B cell (primary cell): Measurements from ENCODE around the gene LRRC10. TPM values are rescaled to one million over a fixed set of nuclear protein-coding genes. Genes with fewer than 3 reads are reported as not detected.

Source experiments
- ATAC-seq: fragments of 200-7000 bp; cut with Tn5 transposase; one replicate; pipeline ENCODE4 v1.10.0; 2021; ENCODE audit warnings: low read depth, mild to moderate bottlenecking, moderate number of reproducible peaks, moderate library complexity
- CTCF ChIA-PET: fragments of 350-600 bp; sonication (Branson Sonifier 250); formaldehyde crosslinking; loops from one replicate; lab custom pipeline; 2021; ENCODE audit warnings: antibody characterized with exemption, inconsistent platforms; lab: Charles Lee
- POLR2A ChIA-PET: fragments of 350-600 bp; sonication (Branson Sonifier 250); formaldehyde crosslinking; loops from one replicate; lab custom pipeline; 2021; ENCODE audit warnings: antibody characterized with exemption; lab: Charles Lee
- DNase-seq: peaks from one replicate; pipeline ENCODE4 v3.0.0; 2013
- H2AFZ ChIP-seq: 2 replicates; pipeline ENCODE4 v1.6.1; 2012; ENCODE audit warnings: mild to moderate bottlenecking, low read depth, low read length; ENCODE audit not compliant: insufficient read depth, poor library complexity, severe bottlenecking
- H3K27ac ChIP-seq, 2 donors: 1 replicate in 1 of 2; 2 replicates in 1 of 2; pipeline ENCODE4 v1.5.1; 2012 to 2013; ENCODE audit warnings: low read length in 2 of 2, mild to moderate bottlenecking in 2 of 2, moderate library complexity in 1 of 2
- H3K27me3 ChIP-seq, 4 experiments: fragments of 200-600 bp in 1 of 4; sonication (generic) in 1 of 4; replicated peaks in 1 of 4; 1 replicate in 2 of 4; 2 replicates in 2 of 4; pipeline versions ENCODE4 v1.6.1 to v1.7.0; 2013 to 2016; ENCODE audit warnings: low read length in 3 of 4, mild to moderate bottlenecking in 2 of 4, mixed read lengths in 1 of 4, moderate library complexity in 1 of 4; ENCODE audit not compliant: insufficient read depth in 4 of 4, control insufficient read depth in 3 of 4; ENCODE audit errors: control extremely low read depth in 1 of 4
- H3K36me3 ChIP-seq, 2 experiments: replicated peaks in 1 of 2; 1 replicate in 1 of 2; 2 replicates in 1 of 2; pipeline versions ENCODE4 v1.6.1 to v1.7.1; 2013; ENCODE audit warnings: low read length in 1 of 2; ENCODE audit not compliant: insufficient read depth in 2 of 2, control insufficient read depth in 1 of 2; ENCODE audit errors: control extremely low read depth in 1 of 2, extremely low read depth in 1 of 2
- H3K4me1 ChIP-seq, 2 donors: fragments of 200-600 bp in 1 of 2; sonication (generic) in 1 of 2; 1 replicate in 1 of 2; 2 replicates in 1 of 2; pipeline versions ENCODE4 v1.5.1 to v1.6.1; 2013 to 2017; ENCODE audit warnings: low read length in 2 of 2; ENCODE audit not compliant: control insufficient read depth in 2 of 2, insufficient read depth in 2 of 2
- H3K4me2 ChIP-seq: replicated peaks from 2 replicates; pipeline ENCODE3; 2012; ENCODE audit warnings: mild to moderate bottlenecking, low read depth, low read length; ENCODE audit not compliant: poor library complexity, severe bottlenecking
- H3K4me3 ChIP-seq, 5 experiments: fragments of 200-600 bp in 1 of 5; sonication (generic) in 1 of 5; 1 replicate in 3 of 5; 2 replicates in 2 of 5; pipeline versions ENCODE4 v1.5.1 to v1.7.0; 2011 to 2016; ENCODE audit warnings: low read length in 4 of 5, mild to moderate bottlenecking in 4 of 5, low read depth in 2 of 5, control low read depth in 1 of 5, moderate library complexity in 1 of 5; ENCODE audit not compliant: insufficient read depth in 1 of 5; ENCODE audit errors: control extremely low read depth in 1 of 5, extremely low read depth in 1 of 5
- H3K79me2 ChIP-seq: fragments of 200-600 bp; sonication (generic); one replicate; pipeline ENCODE4 v1.6.0; 2016; ENCODE audit warnings: low read length; ENCODE audit not compliant: control insufficient read depth, insufficient read depth
- H3K9ac ChIP-seq: fragments of 200-600 bp; sonication (generic); 2 replicates; pipeline ENCODE4 v1.6.1; 2017; ENCODE audit warnings: mild to moderate bottlenecking, low read length, moderate library complexity
- H3K9me3 ChIP-seq, 3 donors: one replicate each; pipeline versions ENCODE4 v1.6.1 to v1.7.1; 2013; ENCODE audit warnings: low read length in 2 of 3; ENCODE audit not compliant: control insufficient read depth in 2 of 3, insufficient read depth in 1 of 3; ENCODE audit errors: control extremely low read depth in 1 of 3
- H4K20me1 ChIP-seq: 2 replicates; pipeline ENCODE4 v1.6.0; 2012; ENCODE audit warnings: mild to moderate bottlenecking, low read length; ENCODE audit not compliant: insufficient read depth, control insufficient read depth, poor library complexity, severe bottlenecking
- H3K27ac Mint-ChIP-seq: one replicate; pipeline ENCODE4 v1.8.0; 2021; ENCODE audit warnings: mixed read lengths
- H3K27me3 Mint-ChIP-seq: one replicate; pipeline ENCODE4 v1.8.0; 2021; ENCODE audit warnings: mixed read lengths
- H3K4me1 Mint-ChIP-seq: one replicate; pipeline ENCODE4 v1.8.0; 2021; ENCODE audit warnings: mixed read lengths
- H3K4me3 Mint-ChIP-seq: one replicate; pipeline ENCODE4 v1.8.0; 2021; ENCODE audit warnings: mixed read lengths
- H3K9me3 Mint-ChIP-seq: one replicate; pipeline ENCODE4 v1.8.0; 2022; ENCODE audit warnings: mixed read lengths; ENCODE audit not compliant: insufficient read depth
- EZH2 ChIP-seq: IDR thresholded peaks from 2 replicates; pipeline ENCODE4 v1.6.1; 2012; ENCODE audit warnings: borderline replicate concordance, low read depth, mild to moderate bottlenecking, moderate library complexity, low read length; ENCODE audit not compliant: insufficient read depth, poor library complexity, severe bottlenecking
- WGBS: methylation state at CpG from one replicate; pipeline ENCODE4 v1.1.5; 2013; ENCODE audit warnings: missing lambda C conversion rate; ENCODE audit not compliant: insufficient coverage; 5-methylcytosine and 5-hydroxymethylcytosine counted together
- intact Hi-C: fragments of 100-400 bp; cut with micrococcal nuclease; formaldehyde crosslinking; loops from one replicate; pipeline ENCODE4 v1.10.0; 2022
- polyA plus RNA-seq: library from polyadenylated mRNA; depleted of rRNA; stranded (reverse); fragments of >200 nt; gene quantifications from 2 replicates; pipeline ENCODE4 v1.2.3, GENCODE V29; 2012
- total RNA-seq, 2 donors: library from RNA; stranded (reverse); fragments of 120-200 nt in 1 of 2; gene quantifications; 1 replicate in 1 of 2; 2 replicates in 1 of 2; pipeline versions ENCODE4 v1.2.3 to v1.2.4, GENCODE V29; 2013 to 2022
- TF ChIP-seq, protein P1 (sequence below): fragments of 200-600 bp; IDR thresholded peaks from one replicate; pipeline ENCODE4 v1.8.0; 2022; ENCODE audit warnings: antibody characterized with exemption, mild to moderate bottlenecking

Gene LRRC10
- total and polyA plus RNA-seq, 2 donors (not counting 1 experiment from before 2014, with no cell fraction given), result not detected

- H3K9ac ChIP-seq, result no peak overlapping the region
- DNase-seq, result no peak
- H3K4me1 Mint-ChIP-seq, result no peaks in the 10 kb centered on the region
- no peak overlapping the region for H3K4me3 Mint-ChIP-seq
- no peak overlapping the region for H2AFZ ChIP-seq
- no CpG with 5 or more reads among the region's 8 CpGs for WGBS
- no peak overlapping the region for H3K4me2 ChIP-seq
- no peaks in the 10 kb centered on the region for H3K4me1 ChIP-seq
- no peak overlapping the region for H3K27ac ChIP-seq
- H3K79me2 ChIP-seq, result no peaks in the 10 kb centered on the region
- intact Hi-C loops, result no loop called here
- H3K27me3 Mint-ChIP-seq, result peaks cover 3% of the 10 kb centered on the region
- H3K27ac Mint-ChIP-seq, result no peak overlapping the region
- H4K20me1 ChIP-seq, result no peaks in the 10 kb centered on the region
- ChIA-PET CTCF (interaction anchor here (0.9 kb wide), 1 partner anchor 9 kb away, joined by 3 read pairs; no protein-coding TSS in a partner anchor), POLR2A (no interaction called here)
- H3K9me3 Mint-ChIP-seq, result no peaks in the 10 kb centered on the region
- H3K4me3 ChIP-seq, result no peak overlapping the region
- H3K36me3 ChIP-seq, result no peaks in the 10 kb centered on the region
- no peak for ATAC-seq
- peaks cover 0 to 4% (median 0%) of the 10 kb centered on the region in 4 experiments for H3K27me3 ChIP-seq
- H3K9me3 ChIP-seq, result no peaks in the 10 kb centered on the region
- TF ChIP-seq, protein P1, sequence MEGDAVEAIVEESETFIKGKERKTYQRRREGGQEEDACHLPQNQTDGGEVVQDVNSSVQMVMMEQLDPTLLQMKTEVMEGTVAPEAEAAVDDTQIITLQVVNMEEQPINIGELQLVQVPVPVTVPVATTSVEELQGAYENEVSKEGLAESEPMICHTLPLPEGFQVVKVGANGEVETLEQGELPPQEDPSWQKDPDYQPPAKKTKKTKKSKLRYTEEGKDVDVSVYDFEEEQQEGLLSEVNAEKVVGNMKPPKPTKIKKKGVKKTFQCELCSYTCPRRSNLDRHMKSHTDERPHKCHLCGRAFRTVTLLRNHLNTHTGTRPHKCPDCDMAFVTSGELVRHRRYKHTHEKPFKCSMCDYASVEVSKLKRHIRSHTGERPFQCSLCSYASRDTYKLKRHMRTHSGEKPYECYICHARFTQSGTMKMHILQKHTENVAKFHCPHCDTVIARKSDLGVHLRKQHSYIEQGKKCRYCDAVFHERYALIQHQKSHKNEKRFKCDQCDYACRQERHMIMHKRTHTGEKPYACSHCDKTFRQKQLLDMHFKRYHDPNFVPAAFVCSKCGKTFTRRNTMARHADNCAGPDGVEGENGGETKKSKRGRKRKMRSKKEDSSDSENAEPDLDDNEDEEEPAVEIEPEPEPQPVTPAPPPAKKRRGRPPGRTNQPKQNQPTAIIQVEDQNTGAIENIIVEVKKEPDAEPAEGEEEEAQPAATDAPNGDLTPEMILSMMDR, result no peak
- TF ChIP-seq EZH2, result no peak
Observed at GRCh38 chr12:69627501-69627900, 16.8 kb upstream of the LRRC10 start.

DNA sequence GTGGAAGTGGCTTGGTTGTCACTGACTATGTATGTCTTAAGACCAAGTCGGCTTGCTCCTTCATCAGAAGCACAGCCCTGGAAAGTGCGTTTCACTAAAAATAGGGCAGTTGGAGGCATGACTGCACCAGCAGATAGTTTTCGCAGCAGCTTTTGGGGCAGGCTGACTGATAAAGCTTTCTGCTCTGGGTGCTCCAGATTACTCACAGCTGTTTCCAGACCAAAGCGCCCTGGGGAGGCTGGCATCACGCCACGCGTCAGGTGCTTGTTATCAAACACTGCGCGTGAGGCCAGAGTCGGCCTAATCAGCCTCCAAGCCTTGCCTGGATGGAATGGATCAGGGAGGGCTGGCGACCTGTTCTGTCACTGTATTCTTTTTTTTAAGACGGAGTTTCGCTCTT lies 13.3 kb upstream of the LRRC10 start:
- no peaks in the 10 kb centered on the region for H4K20me1 ChIP-seq
- H3K9me3 ChIP-seq, result no peaks in the 10 kb centered on the region
- no peak for ATAC-seq
- H3K27ac ChIP-seq, result no peak overlapping the region
- H2AFZ ChIP-seq, result no peak overlapping the region
- no peak overlapping the region for H3K4me3 ChIP-seq
- CTCF ChIA-PET, result no interaction called here
- H3K4me2 ChIP-seq, result no peak overlapping the region
- no peaks in the 10 kb centered on the region for H3K79me2 ChIP-seq
- POLR2A ChIA-PET, result interaction anchor here (0.5 kb wide), 1 partner anchor 16 kb away, joined by 3 read pairs; no protein-coding TSS in a partner anchor
- WGBS, result 96% methylated on average over 13 of the region's 13 CpGs
- DNase-seq, result no peak
- H3K36me3 ChIP-seq, result no peaks in the 10 kb centered on the region
- no peak for TF ChIP-seq EZH2
- TF ChIP-seq, protein P1, result no peak
- H3K4me1 Mint-ChIP-seq, result no peaks in the 10 kb centered on the region
- H3K27me3 Mint-ChIP-seq, result peaks cover 17% of the 10 kb centered on the region
- peaks cover 0 to 4% (median 0%) of the 10 kb centered on the region in 4 experiments for H3K27me3 ChIP-seq
- H3K9ac ChIP-seq, result no peak overlapping the region
- H3K9me3 Mint-ChIP-seq, result no peaks in the 10 kb centered on the region
- no peak overlapping the region for H3K4me3 Mint-ChIP-seq
- H3K4me1 ChIP-seq, result no peaks in the 10 kb centered on the region
- intact Hi-C loops, result no loop called here
- no peak overlapping the region for H3K27ac Mint-ChIP-seq
